ENCODE measurements around the gene NEK10.

The NEK10 gene

DNA sequence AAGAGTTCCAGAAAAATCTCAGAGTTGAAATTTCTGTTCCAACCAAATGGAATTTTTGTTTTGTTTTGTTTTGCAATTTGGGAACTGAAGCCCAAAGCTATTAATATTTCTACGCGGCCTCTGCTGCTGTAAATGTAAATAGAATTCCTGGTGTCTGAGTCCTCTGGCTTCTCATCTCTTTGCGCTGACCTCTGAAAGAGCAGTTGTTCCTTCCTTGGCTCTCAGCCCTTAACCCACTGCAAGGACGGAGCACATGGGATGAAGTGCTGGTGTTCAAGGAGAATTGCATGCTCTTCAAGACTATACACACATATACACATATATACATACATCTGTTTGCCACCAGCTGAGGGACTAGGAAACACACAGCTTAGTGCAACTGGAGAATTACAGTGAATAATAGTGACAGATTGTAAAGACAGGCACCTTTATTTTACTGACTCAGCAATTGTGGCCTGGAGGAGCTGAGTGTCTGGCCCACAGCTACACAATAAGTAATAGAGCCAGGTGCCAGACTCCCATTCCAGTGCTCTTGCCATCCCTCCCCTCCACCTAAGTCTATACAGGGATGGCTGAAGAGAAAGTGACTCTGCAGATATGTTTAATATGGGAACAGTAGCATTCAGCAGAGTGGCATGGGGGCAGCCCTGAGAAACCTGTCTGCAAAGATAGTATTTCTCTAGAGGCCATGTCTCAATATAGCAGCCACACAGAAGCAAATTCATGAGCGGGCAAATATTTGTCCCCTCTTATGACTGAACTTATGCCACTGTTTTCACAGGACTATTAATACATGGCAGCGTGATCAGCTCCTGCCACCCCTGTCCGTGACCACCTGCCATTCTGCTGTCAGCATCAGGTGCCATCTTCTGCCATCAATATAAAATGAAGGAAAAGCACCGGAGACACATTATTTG is 42.3 kb downstream of the NEK10 start:
- Histone ChIP-seq H3K4me1 (ENCODE audit: control insufficient read depth, insufficient read depth, low read length) (no peaks in the 10 kb centered on the region), H3K27ac (ENCODE audit: low read length) (no peak overlapping the region), H3K36me3 (ENCODE audit: control insufficient read depth, insufficient read depth, low read length) (no peaks in the 10 kb centered on the region), H3K9me3 (ENCODE audit: control insufficient read depth, insufficient read depth, low read length) (no peaks in the 10 kb centered on the region), H3K4me3 (ENCODE audit: low read length) (no peak overlapping the region), H3K27me3 (ENCODE audit: control insufficient read depth, insufficient read depth, low read length) (no peaks in the 10 kb centered on the region)
- DNase-seq (ENCODE audit: low read depth, low spot score) = no peak
- WGBS (ENCODE audit: insufficient coverage, insufficient read length) = no CpG with 5 or more reads among the region's 8 CpGs

DNA sequence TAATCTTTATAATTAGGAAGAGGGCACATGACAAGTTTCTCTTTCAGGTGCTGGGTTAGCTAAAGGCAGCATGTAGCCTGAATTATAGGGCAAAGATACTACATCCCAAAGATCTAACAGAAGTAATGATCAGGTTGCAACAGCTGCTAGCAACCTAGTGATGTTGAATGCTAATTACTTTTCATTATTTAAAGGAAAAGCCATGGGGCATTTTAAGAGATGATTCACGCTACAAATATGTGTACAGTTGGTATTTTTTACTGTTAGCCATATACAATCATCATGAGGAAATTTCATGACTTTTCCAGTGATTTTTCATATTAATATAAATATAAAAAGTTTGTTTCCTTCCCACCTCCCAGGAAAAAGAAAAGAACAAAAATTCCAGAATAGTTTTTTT is 43.0 kb downstream of the NEK10 start:
- no peaks in the 10 kb centered on the region for H3K4me1 ChIP-seq (ENCODE audit: control insufficient read depth, insufficient read depth, low read length)
- H3K27ac ChIP-seq (ENCODE audit: low read length) = no peak overlapping the region
- DNase-seq (ENCODE audit: low read depth, low spot score) = no peak
- no peaks in the 10 kb centered on the region for H3K27me3 ChIP-seq (ENCODE audit: control insufficient read depth, insufficient read depth, low read length)
- no CpG with 5 or more reads among the region's 1 CpG for WGBS (ENCODE audit: insufficient coverage, insufficient read length)
- no peak overlapping the region for H3K4me3 ChIP-seq (ENCODE audit: low read length)
- no peaks in the 10 kb centered on the region for H3K36me3 ChIP-seq (ENCODE audit: control insufficient read depth, insufficient read depth, low read length)
- no peaks in the 10 kb centered on the region for H3K9me3 ChIP-seq (ENCODE audit: control insufficient read depth, insufficient read depth, low read length)

DNA sequence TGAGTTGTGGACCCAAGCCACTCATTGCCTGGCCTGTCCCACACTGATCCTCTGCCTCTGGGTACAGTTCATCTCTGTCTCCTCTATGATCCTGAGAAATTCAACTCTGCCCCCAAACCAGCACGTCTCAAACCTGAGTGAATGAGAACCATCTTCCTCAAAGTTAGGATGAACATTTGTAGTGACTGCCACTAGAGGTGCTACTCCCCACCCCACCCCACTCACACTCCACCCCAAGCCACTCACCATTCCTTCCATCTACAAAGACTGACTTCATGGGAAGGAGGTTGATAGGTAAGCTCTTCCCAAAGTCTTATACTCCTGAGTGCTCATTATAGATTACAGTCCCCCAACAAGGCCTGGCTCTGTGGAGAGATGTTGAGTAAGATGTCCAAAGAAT is 43.8 kb downstream of the NEK10 start:
- no CpG with 5 or more reads among the region's 1 CpG for WGBS (ENCODE audit: insufficient coverage, insufficient read length)

DNA sequence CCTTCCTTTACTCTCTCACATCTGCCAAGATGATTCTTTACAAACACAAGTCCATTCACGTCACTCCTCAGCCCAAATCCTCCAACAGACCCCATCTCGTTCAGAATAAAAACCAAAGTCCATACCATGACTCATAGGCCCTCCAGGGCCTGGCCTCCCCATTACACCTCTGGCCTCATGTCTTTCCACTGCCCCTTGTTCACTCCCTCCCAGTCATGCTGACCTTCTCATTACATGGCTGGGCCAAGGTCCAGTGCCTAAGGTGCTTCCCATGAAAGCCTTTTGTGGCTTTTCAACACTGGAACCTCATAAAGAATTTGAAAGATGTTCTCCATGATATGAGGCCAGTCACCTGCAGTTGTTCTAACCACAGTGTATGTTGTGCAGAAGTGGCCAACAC is 44.5 kb downstream of the NEK10 start:
- WGBS (ENCODE audit: insufficient coverage, insufficient read length) = no CpG with 5 or more reads among the region's 2 CpGs
- Histone ChIP-seq H3K36me3 (ENCODE audit: control insufficient read depth, insufficient read depth, low read length) (no peaks in the 10 kb centered on the region), H3K9me3 (ENCODE audit: control insufficient read depth, insufficient read depth, low read length) (no peaks in the 10 kb centered on the region), H3K4me1 (ENCODE audit: control insufficient read depth, insufficient read depth, low read length) (no peaks in the 10 kb centered on the region), H3K27me3 (ENCODE audit: control insufficient read depth, insufficient read depth, low read length) (no peaks in the 10 kb centered on the region), H3K27ac (ENCODE audit: low read length) (no peak overlapping the region), H3K4me3 (ENCODE audit: low read length) (no peak overlapping the region)
- no peak for DNase-seq (ENCODE audit: low read depth, low spot score)

More for the DNA sequence above, 43.8 kb downstream of the NEK10 start:
- Histone ChIP-seq H3K4me1 (ENCODE audit: control insufficient read depth, insufficient read depth, low read length) (no peaks in the 10 kb centered on the region), H3K27ac (ENCODE audit: low read length) (no peak overlapping the region), H3K9me3 (ENCODE audit: control insufficient read depth, insufficient read depth, low read length) (no peaks in the 10 kb centered on the region), H3K4me3 (ENCODE audit: low read length) (no peak overlapping the region), H3K27me3 (ENCODE audit: control insufficient read depth, insufficient read depth, low read length) (no peaks in the 10 kb centered on the region), H3K36me3 (ENCODE audit: control insufficient read depth, insufficient read depth, low read length) (no peaks in the 10 kb centered on the region)
- no peak for DNase-seq (ENCODE audit: low read depth, low spot score)

DNA sequence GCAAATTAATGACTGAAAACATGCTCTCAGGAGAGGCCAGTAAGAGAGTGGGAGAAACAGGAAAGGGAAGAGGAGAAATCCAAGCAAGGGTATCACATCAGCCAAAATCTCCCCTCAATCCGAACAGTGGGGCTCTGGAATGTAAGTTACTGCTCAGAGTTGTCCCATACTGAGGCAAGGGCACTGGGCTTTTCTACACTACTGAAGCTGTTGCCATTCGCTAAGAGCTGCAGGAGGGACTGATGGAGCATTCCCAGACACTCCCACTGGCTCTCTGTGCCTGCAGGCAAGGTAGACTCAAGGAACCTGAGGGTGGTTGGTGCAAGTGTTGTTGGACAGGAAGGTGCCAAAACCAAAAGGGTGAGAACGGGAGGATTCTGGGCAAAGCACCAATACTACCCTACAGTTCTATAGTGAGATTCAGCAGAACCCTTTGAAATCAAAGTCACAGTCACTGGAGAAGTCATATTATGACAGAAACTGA is 46.1 kb downstream of the NEK10 start:
- Histone ChIP-seq H3K4me1 (ENCODE audit: control insufficient read depth, insufficient read depth, low read length) (no peaks in the 10 kb centered on the region), H3K36me3 (ENCODE audit: control insufficient read depth, insufficient read depth, low read length) (no peaks in the 10 kb centered on the region), H3K27ac (ENCODE audit: low read length) (no peak overlapping the region), H3K4me3 (ENCODE audit: low read length) (no peak overlapping the region), H3K9me3 (ENCODE audit: control insufficient read depth, insufficient read depth, low read length) (no peaks in the 10 kb centered on the region), H3K27me3 (ENCODE audit: control insufficient read depth, insufficient read depth, low read length) (no peaks in the 10 kb centered on the region)
- DNase-seq (ENCODE audit: low read depth, low spot score) = no peak
- no CpG with 5 or more reads among the region's 3 CpGs for WGBS (ENCODE audit: insufficient coverage, insufficient read length)

DNA sequence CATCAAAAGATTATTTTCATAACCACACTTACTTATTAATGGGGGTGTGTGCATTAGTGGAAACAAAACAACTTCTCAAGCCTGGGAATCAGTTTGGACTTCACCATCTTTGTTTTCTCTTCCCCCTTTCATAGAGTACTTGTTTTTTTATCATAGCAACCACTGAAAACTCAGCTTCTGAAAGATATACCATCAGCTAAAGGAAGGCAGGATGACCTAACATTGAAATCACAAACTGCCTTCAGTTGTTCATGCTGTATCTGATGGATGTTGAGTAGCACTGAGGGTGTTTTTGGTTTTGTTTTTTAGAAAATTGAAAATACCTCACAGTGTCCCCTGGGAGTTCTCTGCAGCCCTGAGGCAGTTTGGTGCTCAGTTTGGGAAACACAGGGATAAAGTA is 46.5 kb downstream of the NEK10 start:
- no peaks in the 10 kb centered on the region for H3K9me3 ChIP-seq (ENCODE audit: control insufficient read depth, insufficient read depth, low read length)
- DNase-seq (ENCODE audit: low read depth, low spot score) = no peak
- no peaks in the 10 kb centered on the region for H3K27me3 ChIP-seq (ENCODE audit: control insufficient read depth, insufficient read depth, low read length)
- no peak overlapping the region for H3K27ac ChIP-seq (ENCODE audit: low read length)
- H3K4me3 ChIP-seq (ENCODE audit: low read length) = no peak overlapping the region
- H3K36me3 ChIP-seq (ENCODE audit: control insufficient read depth, insufficient read depth, low read length) = no peaks in the 10 kb centered on the region
- H3K4me1 ChIP-seq (ENCODE audit: control insufficient read depth, insufficient read depth, low read length) = no peaks in the 10 kb centered on the region

DNA sequence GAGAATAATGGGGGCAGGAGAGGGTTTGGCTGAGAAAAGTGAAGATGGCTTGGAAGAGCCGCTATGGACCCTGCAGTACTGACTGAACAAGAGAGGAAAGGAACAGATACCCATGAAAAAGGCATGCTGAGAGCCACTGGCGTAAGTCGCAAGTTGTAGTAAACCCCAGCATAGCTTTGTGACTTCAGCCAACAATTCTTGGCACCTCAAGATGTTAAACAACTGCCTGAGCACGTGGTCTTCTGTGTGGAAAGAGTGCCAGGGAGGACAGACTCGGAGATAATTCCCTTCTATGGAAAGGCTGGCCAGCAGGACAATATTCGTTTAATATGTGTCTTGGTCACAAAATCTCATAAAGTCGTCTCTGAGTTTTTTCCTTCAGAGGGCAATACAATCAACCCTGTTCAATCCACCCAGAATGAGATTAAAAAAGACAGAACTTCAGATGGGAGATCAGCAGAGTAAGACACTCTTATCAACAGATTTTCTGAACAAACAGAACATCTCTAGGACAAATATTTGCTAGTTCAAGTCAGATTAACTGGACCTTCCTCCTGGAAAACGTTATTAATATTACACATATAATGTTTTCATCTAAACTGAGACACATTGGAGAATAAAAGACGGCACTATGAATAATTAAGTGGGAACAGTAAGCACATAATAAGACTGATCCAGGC is 49.2 kb downstream of the NEK10 start:
- H3K9me3 ChIP-seq (ENCODE audit: control insufficient read depth, insufficient read depth, low read length) = no peaks in the 10 kb centered on the region
- no peaks in the 10 kb centered on the region for H3K27me3 ChIP-seq (ENCODE audit: control insufficient read depth, insufficient read depth, low read length)
- H3K4me1 ChIP-seq (ENCODE audit: control insufficient read depth, insufficient read depth, low read length) = no peaks in the 10 kb centered on the region
- WGBS (ENCODE audit: insufficient coverage, insufficient read length) = no CpG with 5 or more reads among the region's 9 CpGs
- H3K36me3 ChIP-seq (ENCODE audit: control insufficient read depth, insufficient read depth, low read length) = no peaks in the 10 kb centered on the region
- H3K27ac ChIP-seq (ENCODE audit: low read length) = no peak overlapping the region
- no peak for DNase-seq (ENCODE audit: low read depth, low spot score)
- H3K4me3 ChIP-seq (ENCODE audit: low read length) = no peak overlapping the region

DNA sequence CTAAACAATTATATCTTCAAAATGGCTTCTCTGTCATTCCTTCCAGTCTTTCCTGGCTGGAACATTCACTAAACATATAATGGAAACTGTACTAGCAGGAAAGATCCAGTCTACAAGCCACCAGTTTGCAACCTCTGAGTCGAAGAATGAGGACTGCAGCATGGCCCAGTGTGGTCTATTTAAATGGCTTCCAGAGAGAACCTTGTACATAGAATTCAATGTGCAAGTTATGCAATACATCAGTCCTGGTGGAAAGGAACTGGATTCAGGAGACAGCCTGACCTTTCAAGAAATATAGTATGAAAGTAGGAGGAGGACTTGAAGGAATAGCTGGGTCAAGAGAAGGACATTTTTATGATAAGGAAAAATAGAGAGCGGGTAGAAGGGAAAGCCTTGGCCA is 49.9 kb downstream of the NEK10 start:
- no peak overlapping the region for H3K4me3 ChIP-seq (ENCODE audit: low read length)
- H3K27me3 ChIP-seq (ENCODE audit: control insufficient read depth, insufficient read depth, low read length) = no peaks in the 10 kb centered on the region
- no peaks in the 10 kb centered on the region for H3K4me1 ChIP-seq (ENCODE audit: control insufficient read depth, insufficient read depth, low read length)
- DNase-seq (ENCODE audit: low read depth, low spot score) = no peak
- no peaks in the 10 kb centered on the region for H3K9me3 ChIP-seq (ENCODE audit: control insufficient read depth, insufficient read depth, low read length)
- H3K27ac ChIP-seq (ENCODE audit: low read length) = no peak overlapping the region
- WGBS (ENCODE audit: insufficient coverage, insufficient read length) = 100% methylated on average over 1 of the region's 2 CpGs
- no peaks in the 10 kb centered on the region for H3K36me3 ChIP-seq (ENCODE audit: control insufficient read depth, insufficient read depth, low read length)

DNA sequence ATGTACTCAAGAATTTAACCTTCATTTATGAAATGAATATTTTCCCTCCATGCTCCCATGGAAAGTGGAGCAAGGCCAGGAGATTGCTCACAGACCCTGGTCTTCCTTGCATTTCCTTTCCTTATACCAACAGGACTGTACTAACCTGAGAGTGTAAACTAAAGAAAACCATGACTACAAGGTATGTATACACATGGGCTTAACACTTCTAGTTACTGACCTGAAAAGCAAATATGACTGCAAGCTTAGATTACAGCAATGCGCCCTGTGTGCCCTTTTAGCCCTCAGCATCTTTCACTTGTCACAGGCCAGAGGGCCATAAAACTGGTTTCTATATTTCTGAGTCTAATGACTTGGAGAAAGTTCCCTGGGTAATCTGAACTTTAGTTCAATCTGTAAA is 52.1 kb downstream of the NEK10 start:
- Histone ChIP-seq H3K4me3 (ENCODE audit: low read length) (no peak overlapping the region), H3K27ac (ENCODE audit: low read length) (no peak overlapping the region), H3K9me3 (ENCODE audit: control insufficient read depth, insufficient read depth, low read length) (no peaks in the 10 kb centered on the region), H3K36me3 (ENCODE audit: control insufficient read depth, insufficient read depth, low read length) (no peaks in the 10 kb centered on the region), H3K27me3 (ENCODE audit: control insufficient read depth, insufficient read depth, low read length) (no peaks in the 10 kb centered on the region), H3K4me1 (ENCODE audit: control insufficient read depth, insufficient read depth, low read length) (no peaks in the 10 kb centered on the region)
- WGBS (ENCODE audit: insufficient coverage, insufficient read length) = no CpG with 5 or more reads among the region's 1 CpG
- no peak for DNase-seq (ENCODE audit: low read depth, low spot score)

DNA sequence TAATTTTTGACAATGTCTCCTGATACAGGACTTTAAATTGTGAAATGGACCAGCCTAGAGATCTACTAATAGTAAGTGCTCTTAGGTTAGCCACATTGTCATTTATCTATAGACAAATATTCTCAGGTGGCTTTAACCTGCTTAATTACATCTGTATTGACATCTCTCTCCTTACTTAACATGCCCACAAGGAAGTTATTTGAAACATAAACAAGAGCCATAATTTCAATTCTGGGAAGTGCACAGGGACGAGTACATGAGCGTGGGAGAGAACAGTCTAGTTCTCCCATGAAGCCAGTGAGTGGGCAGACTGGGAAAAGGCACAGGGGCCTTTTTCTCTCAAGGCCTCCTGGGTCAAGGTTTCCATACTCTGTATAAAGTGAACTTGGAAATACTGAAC is 54.2 kb downstream of the NEK10 start:
- no peaks in the 10 kb centered on the region; the same call in 1 of the 2 replicates for H3K9me3 ChIP-seq (ENCODE audit: control insufficient read depth, insufficient read depth, low read length)
- WGBS (ENCODE audit: insufficient coverage, insufficient read length) = no CpG with 5 or more reads among the region's 2 CpGs
- no peak overlapping the region for H3K4me3 ChIP-seq (ENCODE audit: low read length)
- H3K36me3 ChIP-seq (ENCODE audit: control insufficient read depth, insufficient read depth, low read length) = no peaks in the 10 kb centered on the region
- H3K27ac ChIP-seq (ENCODE audit: low read length) = no peak overlapping the region
- no peaks in the 10 kb centered on the region for H3K4me1 ChIP-seq (ENCODE audit: control insufficient read depth, insufficient read depth, low read length)
- DNase-seq (ENCODE audit: low read depth, low spot score) = no peak
- H3K27me3 ChIP-seq (ENCODE audit: control insufficient read depth, insufficient read depth, low read length) = no peaks in the 10 kb centered on the region
